Fibroblast of skin of left biceps (primary cell): ENCODE results near the gene SNAP91.

Experiments used
- DNase-seq, 2 experiments: peaks; one replicate each; pipeline ENCODE4 v3.0.0-alpha.2; 2013; ENCODE audit warnings: low read depth in 2 of 2

The SNAP91 gene

GRCh38 chr6:83546636-83547035 is 162.3 kb downstream of the SNAP91 start:
- DNase-seq, result no peak

- DNase-seq, result no peak
Observed at GRCh38 chr6:83539678-83540077, 169.2 kb downstream of the SNAP91 start.

- no peak for DNase-seq
Observed at GRCh38 chr6:83536647-83537589, 172.0 kb downstream of the SNAP91 start.

GRCh38 chr6:83536034-83536646 is 172.8 kb downstream of the SNAP91 start:
- no peak for DNase-seq

- DNase-seq, result no peak
Observed at GRCh38 chr6:83518816-83519480, 190.0 kb downstream of the SNAP91 start.

- DNase-seq, result no peak
Observed at GRCh38 chr6:83517500-83517899, 191.4 kb downstream of the SNAP91 start.

GRCh38 chr6:83514866-83515466 is 193.9 kb downstream of the SNAP91 start:
- DNase-seq, result peak in 1 of 2 experiments; percentile 23

- DNase-seq, result no peak
Observed at GRCh38 chr6:83514466-83514865, 194.4 kb downstream of the SNAP91 start.

GRCh38 chr6:83511901-83512681 is 196.8 kb downstream of the SNAP91 start, which contains the start of gene PRSS35:
Gene PRSS35, plus strand, starts transcription at chr6:83512534. Its CDS starts 10,908 bp downstream, at chr6:83523442.
- no peak for DNase-seq

GRCh38 chr6:83511266-83511665 is 197.6 kb downstream of the SNAP91 start:
- DNase-seq, result no peak

- no peak for DNase-seq
Observed at GRCh38 chr6:83510791-83511190, 198.1 kb downstream of the SNAP91 start.

GRCh38 chr6:83509441-83509840 is 199.5 kb downstream of the SNAP91 start:
- no peak for DNase-seq

GRCh38 chr6:83505356-83505755 is 203.5 kb downstream of the SNAP91 start:
- no peak for DNase-seq
